Ovary (tissue), 9 donors: ENCODE data around the gene SAYSD1. TPM values are rescaled to one million over a fixed set of nuclear protein-coding genes. Genes with fewer than 3 reads are reported as not detected.

Experiments used
- DNase-seq, 5 donors: peaks; one replicate each; pipeline ENCODE4 v3.0.0-alpha.2; 2019 to 2020
- H3K27ac ChIP-seq, 2 donors: fragments of 200-600 bp; one replicate each; pipeline versions ENCODE4 v1.5.1 to v1.8.0; 2019 to 2022
- H3K27me3 ChIP-seq: fragments of 200-600 bp; one replicate; pipeline ENCODE4 v1.8.0; 2022
- H3K36me3 ChIP-seq: fragments of 200-600 bp; sonication (generic); one replicate; pipeline ENCODE4 v1.5.1; 2019
- H3K4me1 ChIP-seq: one replicate; pipeline ENCODE4 v1.8.1; 2013; ENCODE audit warnings: mild to moderate bottlenecking, moderate library complexity; ENCODE audit not compliant: insufficient read depth
- H3K4me3 ChIP-seq: fragments of 200-600 bp; sonication (generic); one replicate; pipeline ENCODE4 v1.5.1; 2017
- H3K9me3 ChIP-seq, 2 donors: fragments of 200-600 bp in 1 of 2; sonication (generic) in 1 of 2; one replicate each; pipeline versions ENCODE4 v1.5.1 to v1.8.1; 2013 to 2019; ENCODE audit warnings: mild to moderate bottlenecking in 1 of 2, moderate library complexity in 1 of 2
- EP300 ChIP-seq: sonication (generic); formaldehyde crosslinking; IDR thresholded peaks from one replicate; pipeline ENCODE4 v1.6.1; 2017; ENCODE audit warnings: antibody characterized with exemption
- POLR2A ChIP-seq: fragments of 450-650 bp; IDR thresholded peaks from one replicate; pipeline ENCODE4 v1.6.1; 2017; ENCODE audit warnings: antibody characterized with exemption, mild to moderate bottlenecking, moderate library complexity
- WGBS, 3 donors: extraction: QIAGEN DNeasy Blood & Tissue Kit in 1 of 3; methylation state at CpG; one replicate each; pipeline versions ENCODE4 v1.1.5 to v1.1.7; 2013 to 2017; 5-methylcytosine and 5-hydroxymethylcytosine counted together
- intact Hi-C, 4 donors: fragments of 100-400 bp; cut with DNase I; formaldehyde crosslinking; loops; one replicate each; pipeline versions ENCODE4 v1.11.0 to v1.15.1; 2022 to 2023
- polyA plus RNA-seq, 2 donors: library from polyadenylated mRNA; stranded (reverse); fragments of 200-250 nt in 1 of 2; fragments of 350-450 nt in 1 of 2; fragmentation: Illumina TruSeq in 1 of 2; extraction: RNeasy Lipid Tissue Mini Kit (QIAGEN cat#74804) in 1 of 2; gene quantifications; one replicate each; pipeline ENCODE4 v1.2.3, GENCODE V29; 2013 to 2014
- total RNA-seq, 7 donors: library from RNA; depleted of rRNA in 2 of 7; stranded (reverse); fragments of >200 nt in 2 of 7; fragmentation: NEBNext Ultra II Directional in 3 of 7; extraction: Animal tissue kit (Norgen Biotek cat#: 25700) in 3 of 7; gene quantifications; one replicate each; pipeline versions ENCODE4 v1.1.0 to v1.2.4, GENCODE V29; 2016 to 2023
- TF ChIP-seq, protein P1 (sequence below), 3 donors: fragments of 450-650 bp in 2 of 3; fragments of 200-600 bp in 1 of 3; IDR thresholded peaks; one replicate each; pipeline versions ENCODE4 v1.5.1 to v1.8.0; 2016 to 2022; ENCODE audit warnings: antibody characterized with exemption in 3 of 3, mild to moderate bottlenecking in 1 of 3
- donor health status: DM: no; HTN: no; CAD: no; lungs with moderate emphysema.
- donor health status: DM: no; HTN: no; CAD: no.
- donor health status: Bipolar disorder and iron deficiency.
- donor health status: DM: yes; HTN: yes; CAD: no.
- donor health status: DM: no; HTN: no; CAD: no.
- donor health status: DM: yes; HTN: yes; CAD: no.

The SAYSD1 gene
- total and polyA plus RNA-seq, 9 donors: 11.4 to 17.7 (median 15.3) TPM

DNA sequence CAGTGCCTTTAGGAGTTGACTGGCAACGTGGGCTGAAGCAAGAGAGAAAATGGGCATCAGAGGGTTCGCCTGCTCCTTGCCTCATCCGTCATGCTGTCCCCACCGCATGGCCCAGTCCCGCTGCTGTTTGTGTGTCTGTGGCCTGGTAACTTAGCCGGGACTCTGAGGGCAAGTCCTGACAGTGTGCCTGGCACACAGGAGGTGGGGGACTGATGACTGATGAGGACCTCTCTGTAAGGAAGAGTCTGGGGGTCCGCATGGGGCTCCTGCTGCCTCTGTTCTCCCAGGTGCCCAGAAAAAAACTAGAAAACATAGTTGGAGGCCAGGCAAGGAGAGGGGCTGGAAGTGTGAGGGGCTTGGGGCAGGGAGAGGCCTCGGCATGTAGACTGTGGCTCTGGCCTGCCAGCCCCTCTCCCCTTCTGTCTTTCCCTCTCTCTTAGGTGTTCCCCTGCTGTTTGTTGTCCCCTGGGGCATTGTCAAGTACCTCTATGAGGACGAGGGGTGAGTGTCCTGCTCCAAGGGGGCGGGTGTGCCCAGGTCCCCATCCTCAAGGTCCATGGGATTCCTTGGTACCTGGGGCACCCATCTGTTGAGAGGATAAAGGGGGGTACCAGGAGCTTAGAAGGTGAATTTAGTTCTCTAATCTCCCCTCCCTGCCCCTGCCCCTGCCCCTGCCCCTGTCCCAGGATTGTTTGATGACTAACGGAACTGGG lies 36.9 kb downstream of the SAYSD1 start:
- Histone ChIP-seq H3K4me3 (no peak overlapping the region), H3K9me3 (no peaks in the 10 kb centered on the region), H3K27ac (no peak overlapping the region), H3K36me3 (no peaks in the 10 kb centered on the region), H3K27me3 (no peaks in the 10 kb centered on the region), H3K4me1 (no peaks in the 10 kb centered on the region)
- intact Hi-C loops: no loop called here
- DNase-seq: no peak
- TF ChIP-seq POLR2A (no peak), EP300 (no peak)
- TF ChIP-seq, protein P1, sequence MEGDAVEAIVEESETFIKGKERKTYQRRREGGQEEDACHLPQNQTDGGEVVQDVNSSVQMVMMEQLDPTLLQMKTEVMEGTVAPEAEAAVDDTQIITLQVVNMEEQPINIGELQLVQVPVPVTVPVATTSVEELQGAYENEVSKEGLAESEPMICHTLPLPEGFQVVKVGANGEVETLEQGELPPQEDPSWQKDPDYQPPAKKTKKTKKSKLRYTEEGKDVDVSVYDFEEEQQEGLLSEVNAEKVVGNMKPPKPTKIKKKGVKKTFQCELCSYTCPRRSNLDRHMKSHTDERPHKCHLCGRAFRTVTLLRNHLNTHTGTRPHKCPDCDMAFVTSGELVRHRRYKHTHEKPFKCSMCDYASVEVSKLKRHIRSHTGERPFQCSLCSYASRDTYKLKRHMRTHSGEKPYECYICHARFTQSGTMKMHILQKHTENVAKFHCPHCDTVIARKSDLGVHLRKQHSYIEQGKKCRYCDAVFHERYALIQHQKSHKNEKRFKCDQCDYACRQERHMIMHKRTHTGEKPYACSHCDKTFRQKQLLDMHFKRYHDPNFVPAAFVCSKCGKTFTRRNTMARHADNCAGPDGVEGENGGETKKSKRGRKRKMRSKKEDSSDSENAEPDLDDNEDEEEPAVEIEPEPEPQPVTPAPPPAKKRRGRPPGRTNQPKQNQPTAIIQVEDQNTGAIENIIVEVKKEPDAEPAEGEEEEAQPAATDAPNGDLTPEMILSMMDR (IDR thresholded peaks at IDR 0.05): no peak
- 77 to 89% (median 87%) methylated on average over 11 of the region's 11 CpGs for WGBS, 3 donors

DNA sequence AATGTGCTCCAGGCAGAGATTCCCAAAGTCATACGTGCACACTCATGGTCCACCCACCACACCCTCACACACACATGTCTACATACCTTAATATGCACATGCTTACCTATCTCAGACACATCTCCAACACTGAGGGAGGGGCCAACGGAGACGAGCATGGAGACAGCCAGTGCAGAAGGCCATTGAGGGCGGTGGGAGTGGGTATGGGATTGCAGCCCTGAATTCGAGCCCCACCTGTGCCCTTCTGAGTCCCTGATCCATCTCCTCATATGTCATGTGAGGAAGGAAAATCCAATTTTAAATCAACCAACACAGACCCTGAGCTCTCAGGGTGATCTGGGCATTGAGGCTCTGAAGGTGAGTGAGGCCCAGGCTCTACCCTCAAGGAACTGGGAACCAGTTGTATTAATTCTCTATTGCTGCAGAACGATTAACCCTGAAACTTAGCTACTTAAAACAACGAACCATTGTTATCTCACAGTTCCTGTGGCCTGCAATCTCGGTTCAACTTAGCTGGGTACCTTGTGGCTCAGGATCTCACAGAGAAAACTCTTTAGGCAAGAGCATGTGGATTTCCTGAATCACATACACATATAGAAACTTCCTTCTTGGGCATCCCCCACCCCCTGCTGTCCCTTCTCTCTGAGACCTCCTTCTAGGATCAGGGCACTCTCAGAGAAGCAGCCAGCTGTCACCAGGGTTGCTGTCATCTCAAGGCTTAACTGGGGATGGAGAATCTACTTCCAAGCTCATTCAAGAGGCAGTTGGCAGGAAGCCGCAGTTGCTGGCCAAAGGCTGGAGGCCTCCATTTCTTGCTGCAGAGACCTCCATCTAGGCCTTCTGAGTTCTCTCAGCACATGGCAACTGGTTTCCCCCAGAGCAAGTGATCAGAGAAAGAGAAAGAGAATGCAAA lies 38.1 kb downstream of the SAYSD1 start:
- Histone ChIP-seq H3K27me3 (no peaks in the 10 kb centered on the region), H3K4me3 (no peak overlapping the region), H3K9me3 (no peaks in the 10 kb centered on the region), H3K36me3 (no peaks in the 10 kb centered on the region), H3K27ac (no peak overlapping the region), H3K4me1 (no peaks in the 10 kb centered on the region)
- WGBS, 3 donors: 74 to 78% (median 75%) methylated on average over 9 of the region's 9 CpGs
- TF ChIP-seq, protein P1 (IDR thresholded peaks at IDR 0.05): no peak
- TF ChIP-seq POLR2A: no peak
- no peak for TF ChIP-seq EP300
- intact Hi-C loops: no loop called here
- DNase-seq: no peak

DNA sequence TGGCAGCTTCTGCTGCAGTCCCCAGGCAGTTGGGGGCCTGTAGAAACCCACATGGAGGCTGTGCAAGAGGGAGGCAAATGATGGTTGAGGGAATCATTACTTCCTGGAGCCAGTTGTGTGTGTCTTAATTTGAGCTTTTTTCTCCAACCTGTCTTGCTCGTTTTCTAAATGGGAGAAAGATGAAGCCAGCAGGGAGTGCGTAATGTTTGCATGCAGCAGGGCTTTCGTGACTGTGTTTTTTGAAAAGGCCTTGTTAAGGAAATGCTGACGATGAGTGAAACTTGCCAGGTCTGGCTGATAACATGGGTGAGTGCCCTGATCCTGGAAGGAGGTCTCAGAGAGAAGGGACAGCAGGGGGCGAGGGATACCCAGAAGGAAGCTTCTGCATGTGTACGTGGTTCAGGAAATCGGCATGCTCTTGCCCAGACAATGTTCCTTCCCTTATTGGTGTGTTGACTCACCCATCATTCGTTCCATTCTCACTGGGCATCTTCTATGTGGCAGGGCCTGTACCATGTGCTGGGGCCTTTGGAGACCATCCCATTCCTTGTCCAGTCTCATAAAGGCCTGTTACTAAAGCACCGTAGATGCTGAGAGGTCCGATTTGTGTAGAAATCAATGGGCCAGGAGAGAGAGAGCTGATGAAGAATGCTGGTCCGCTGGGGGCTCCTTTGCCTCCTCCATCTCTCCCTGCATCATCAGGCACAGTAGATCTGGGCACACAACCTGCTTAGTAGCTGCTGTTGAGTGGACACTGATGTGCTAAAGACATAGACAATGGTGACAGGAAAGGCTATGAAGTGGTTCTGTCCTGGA lies 39.0 kb downstream of the SAYSD1 start:
- DNase-seq: no peak
- TF ChIP-seq EP300 (no peak), POLR2A (no peak)
- TF ChIP-seq, protein P1 (IDR thresholded peaks at IDR 0.05): no peak
- Histone ChIP-seq H3K36me3 (no peaks in the 10 kb centered on the region), H3K4me3 (no peak overlapping the region), H3K9me3 (no peaks in the 10 kb centered on the region), H3K4me1 (no peaks in the 10 kb centered on the region), H3K27me3 (no peaks in the 10 kb centered on the region), H3K27ac (no peak overlapping the region)
- intact Hi-C loops: no loop called here
- WGBS, 3 donors: 67 to 78% (median 75%) methylated on average over 11 of the region's 11 CpGs

DNA sequence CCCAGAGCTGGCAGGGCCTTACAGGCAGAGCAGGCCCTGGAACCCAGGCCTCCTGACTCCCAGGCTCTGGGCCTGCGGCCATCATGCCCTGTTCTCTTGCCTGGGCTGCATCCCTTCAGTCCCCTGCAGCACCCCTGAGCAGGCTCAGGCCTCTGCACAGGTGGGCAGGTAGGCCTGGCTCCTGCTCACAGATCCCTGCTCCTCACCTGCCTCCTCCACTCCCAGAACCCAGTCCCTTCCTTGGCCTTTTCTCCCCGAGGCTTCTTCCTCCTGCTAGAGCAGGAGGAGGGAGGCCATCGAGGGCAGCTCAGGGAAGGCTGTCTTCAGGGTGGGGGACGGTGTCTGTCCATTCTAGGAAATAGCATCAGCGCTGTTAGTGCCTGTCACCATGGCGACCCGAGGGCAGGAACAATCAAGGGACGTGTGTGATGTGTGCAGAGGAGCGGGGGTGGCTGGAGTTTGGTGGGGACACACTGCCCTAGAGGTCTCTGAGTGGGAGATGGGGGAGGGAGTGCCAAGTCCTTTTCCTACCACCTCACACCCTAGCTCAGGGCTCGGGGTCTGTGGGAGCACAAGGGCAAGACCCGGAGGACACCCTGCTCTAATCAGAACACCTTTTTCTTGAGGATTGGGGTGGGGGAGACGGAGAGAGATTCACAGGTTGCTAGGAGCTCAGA lies 39.8 kb downstream of the SAYSD1 start:
- Histone ChIP-seq H3K4me3 (no peak overlapping the region), H3K27me3 (no peaks in the 10 kb centered on the region), H3K36me3 (no peaks in the 10 kb centered on the region), H3K4me1 (no peaks in the 10 kb centered on the region), H3K9me3 (no peaks in the 10 kb centered on the region), H3K27ac (no peak overlapping the region)
- TF ChIP-seq, protein P1 (IDR thresholded peaks at IDR 0.05): no peak
- TF ChIP-seq EP300 (no peak), POLR2A (no peak)
- intact Hi-C loops: no loop called here
- DNase-seq: no peak
- WGBS, 3 donors: 68% methylated on average over 12 of the region's 12 CpGs
